NCI-H2196 (cell line): ENCODE measurements around the gene PTPDC1.

ENCODE experiments used
- DNase-seq: peaks from one replicate; lab custom pipeline; 2025; ENCODE audit not compliant: unreplicated experiment; lab: John Stamatoyannopoulos, UW

Gene PTPDC1

DNA sequence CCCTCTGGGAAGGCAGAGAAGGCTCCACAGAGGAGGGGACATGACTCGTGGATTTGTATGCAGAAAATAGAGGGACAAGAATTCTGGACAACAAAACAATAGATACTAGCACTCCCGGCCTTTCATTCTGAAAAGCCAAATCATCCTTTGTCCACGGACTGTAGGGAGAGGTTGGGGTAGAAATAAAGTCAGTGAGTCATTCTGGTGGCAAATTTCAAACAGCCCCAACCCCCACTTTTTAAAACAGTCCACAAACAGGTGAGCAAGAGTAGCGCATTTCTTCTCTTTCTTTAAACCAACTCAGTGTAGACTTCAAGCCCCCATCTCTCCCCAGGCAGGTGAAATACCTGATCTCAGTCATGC is 56.1 kb downstream of the PTPDC1 start:
- no peak for DNase-seq

DNA sequence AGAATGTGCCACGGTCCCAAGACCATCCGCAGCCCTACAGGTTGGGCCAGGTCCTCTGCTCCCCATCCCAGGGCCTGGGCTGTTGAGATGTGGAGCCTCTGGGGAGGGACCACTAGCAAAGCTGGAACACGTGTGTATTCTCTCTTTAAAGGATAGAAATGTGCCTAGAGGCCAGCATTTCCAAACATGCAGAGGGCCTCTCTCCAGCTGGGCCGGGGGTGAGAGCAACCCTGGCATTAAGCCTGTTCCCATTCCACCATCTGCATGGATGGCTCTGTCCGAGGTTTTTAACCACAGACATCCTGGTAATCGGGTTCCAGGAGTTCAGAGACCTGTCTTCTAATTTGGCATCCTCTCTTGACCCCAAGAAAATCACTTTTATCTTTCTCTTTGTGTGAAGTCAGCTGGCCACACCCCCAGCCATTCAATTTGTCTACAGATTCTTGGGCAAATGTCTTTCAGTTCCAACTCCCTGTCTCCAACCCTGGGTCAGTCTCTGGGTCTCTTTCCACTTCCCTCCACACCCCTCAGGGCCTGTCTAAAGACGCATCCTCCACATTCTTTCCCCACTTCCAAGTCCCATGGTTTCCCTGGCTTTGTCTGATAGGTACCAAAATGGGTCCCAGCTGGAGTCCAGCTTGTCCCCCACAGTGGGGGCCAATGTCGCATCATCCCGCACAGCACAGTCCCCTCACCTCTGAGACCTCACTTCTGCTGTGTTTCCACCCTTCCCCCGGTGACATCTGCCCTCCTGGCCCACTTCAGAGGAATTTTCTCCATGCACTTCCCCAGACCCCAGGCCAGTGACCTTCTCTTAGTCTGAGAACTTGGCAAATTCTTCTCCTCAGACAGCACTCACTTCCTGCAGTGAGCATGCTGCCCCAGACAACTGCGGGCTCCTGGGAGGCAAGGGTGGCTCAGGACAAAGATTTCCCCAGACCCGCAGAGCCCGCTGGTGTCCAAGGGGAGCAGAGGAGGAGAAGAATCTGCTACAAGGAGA is 56.8 kb downstream of the PTPDC1 start:
- no peak for DNase-seq

DNA sequence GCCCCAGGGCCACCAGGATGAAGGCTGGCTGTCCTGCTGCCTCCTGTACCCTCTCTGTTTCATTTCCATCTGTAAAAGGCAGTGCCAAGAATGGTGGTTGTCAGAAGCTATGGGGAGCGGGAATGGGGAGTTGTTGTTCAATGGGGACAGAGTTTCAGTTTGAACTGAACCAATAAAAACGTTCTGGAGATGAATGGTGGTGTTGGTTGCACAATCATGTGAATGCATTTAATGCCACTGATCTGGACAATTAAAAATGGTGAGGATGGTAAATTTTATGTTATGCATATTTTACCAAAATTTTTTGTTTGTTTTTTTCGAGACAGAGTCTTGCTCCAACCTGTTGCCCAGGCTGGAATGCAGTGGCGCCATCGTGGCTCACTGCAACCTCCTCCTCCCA is 58.1 kb downstream of the PTPDC1 start:
- no peak for DNase-seq

DNA sequence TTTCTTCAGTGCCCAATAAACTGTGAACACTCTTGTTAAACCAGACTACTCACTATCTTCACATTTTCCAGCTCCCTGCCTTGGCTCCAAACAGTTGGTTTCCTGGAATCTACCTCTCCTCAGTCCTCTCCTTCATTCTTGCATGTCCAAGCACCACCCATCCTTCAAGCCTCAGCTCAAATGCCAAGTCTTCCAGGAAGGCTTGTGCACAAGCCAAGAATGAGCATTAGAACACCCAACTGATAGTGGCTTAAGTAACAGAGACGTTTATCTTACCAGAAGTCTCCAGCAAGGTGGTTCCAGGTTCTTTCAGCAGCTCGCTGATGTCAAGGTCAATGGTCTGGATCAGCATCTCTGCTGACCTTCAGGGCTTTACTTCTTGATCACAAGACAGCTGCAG is 60.1 kb downstream of the PTPDC1 start:
- no peak for DNase-seq

DNA sequence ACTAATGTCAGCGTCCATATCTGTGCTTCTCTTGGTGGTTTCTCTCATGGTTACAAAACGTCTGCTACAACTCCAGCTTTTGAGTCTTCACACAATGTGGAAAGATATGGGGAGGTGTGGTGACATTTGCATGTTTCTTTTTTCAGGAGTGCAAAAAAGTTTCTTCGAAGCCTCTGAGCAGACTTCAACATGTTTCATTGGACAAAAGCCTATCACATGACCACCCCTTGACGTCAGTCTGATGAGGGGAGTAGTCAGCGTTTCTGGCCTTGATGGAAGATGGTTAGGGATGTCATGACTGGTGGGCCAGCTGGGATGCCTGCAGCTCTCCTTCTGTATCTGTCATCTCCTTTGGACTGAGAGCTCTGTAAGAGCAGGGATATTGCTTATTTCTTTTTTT is 61.4 kb downstream of the PTPDC1 start:
- DNase-seq, result no peak

DNA sequence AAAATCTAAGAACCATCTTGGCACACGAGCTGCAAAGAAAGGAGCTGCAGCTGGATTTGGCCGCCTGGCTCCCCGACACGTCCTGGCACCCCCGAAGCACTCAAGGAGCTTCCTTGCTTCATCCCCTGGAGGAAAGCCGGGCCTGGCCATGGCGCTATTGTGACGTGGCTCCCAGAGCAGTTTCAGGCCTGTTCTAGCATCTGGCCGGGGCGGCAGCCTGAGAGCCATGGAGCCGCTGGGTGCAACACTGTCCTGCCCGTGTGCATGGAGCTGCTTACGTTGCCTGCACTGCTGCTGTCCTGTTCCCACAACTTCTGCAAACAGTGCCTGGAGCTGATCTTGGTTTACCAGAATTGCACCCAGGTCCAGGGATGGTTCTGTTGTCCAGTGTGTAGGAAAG is 63.5 kb downstream of the PTPDC1 start:
- DNase-seq, result no peak

DNA sequence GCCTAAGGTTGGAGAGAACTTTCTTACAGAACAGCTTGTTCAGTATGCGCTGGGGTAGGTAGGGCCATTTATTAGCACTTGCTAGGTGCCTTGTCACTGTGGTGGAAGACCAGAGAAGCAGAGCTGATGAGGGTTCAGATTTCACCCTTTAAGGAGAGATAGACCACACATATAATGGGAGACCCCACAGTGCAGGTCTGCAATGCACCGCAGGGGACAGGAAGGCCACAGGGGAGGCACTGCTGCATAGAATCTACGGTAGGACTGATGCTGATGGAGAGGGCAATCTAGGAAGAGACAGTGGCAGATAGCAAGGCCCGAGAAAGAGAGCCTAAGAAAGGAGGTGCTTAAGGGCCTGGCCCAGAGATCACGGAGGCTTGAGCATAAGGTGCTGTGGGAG is 64.2 kb downstream of the PTPDC1 start:
- DNase-seq, result no peak

DNA sequence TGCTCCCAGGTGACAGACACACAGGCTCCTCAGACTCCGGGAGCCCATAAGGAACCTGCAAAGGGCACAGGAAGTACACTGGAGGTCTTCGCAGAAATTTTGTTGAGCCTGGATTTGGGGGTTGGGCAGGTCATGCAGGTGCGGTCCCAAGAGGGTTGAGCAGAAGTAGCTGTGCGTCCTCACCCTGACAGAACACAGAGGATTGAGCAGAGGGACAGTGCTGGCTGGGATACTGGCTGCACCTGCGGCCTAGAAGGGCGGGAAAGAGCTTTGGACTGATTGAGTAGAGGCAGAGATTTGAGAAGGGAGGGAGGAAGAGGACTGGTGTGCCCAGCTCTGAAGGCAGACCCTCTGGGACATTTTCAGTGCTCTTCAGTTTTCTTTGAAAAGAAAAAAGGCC is 65.4 kb downstream of the PTPDC1 start:
- DNase-seq, result no peak

DNA sequence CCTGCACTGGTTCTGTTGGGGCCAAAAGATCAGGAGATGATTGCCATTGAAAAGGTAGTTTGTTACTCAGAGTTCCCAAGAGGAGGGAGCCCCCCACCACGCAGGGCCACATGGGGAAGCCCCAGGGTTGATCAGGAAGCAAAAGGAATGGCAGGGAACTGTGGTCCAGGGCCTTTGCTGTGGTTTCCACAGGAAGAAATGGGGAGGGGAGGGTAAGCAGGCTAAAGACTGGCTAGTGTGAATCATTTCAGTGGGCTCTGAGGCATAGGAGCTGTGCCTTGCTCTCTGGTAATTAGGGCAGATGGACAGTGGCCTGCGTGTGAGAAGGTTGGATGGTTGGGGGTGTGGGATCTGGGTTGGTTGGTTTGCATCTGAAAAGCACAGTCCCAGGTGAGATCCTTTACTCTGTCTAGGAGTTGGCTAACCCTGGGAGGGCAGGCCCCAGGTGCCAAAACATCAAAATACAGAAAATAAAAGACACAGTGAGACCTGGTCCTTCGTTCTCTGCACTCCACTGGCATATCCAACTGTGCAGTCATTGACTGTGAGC is 66.1 kb downstream of the PTPDC1 start:
- DNase-seq, result no peak

DNA sequence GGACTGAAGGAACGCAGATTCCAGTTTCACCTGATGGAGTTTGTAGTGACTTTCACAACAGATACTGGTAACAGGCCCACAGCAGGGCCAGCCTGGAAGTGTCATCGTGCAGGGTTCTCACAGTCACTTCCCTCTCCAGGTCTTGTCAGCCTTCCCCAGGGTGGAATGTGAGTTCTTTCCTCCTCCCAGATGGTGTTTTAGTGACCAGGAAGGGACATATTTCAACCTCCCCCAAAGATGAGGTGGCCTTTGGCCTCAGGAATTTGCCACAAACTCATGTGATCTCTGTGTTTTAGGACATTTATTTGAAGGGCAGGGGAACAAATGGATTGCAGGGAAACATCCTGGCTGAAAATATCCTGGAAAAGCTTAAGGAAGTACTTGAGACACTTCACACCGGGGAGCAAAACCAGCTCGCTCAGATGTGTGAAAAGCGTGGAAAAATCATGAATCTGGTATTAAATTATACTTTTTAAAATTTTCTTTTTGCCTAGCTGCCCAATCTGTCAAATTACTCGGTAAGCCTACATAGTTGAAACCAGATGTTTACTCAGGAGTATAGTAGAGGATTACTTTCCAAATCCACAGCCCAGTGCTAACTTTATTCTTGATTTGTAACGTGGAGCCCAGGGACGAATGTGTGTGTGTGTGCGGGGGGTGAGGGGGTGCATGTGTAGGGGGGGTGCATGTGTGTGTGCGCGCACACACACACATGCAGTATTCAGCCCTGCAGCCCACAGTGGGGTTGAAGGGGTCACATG is 66.8 kb downstream of the PTPDC1 start:
- no peak for DNase-seq

DNA sequence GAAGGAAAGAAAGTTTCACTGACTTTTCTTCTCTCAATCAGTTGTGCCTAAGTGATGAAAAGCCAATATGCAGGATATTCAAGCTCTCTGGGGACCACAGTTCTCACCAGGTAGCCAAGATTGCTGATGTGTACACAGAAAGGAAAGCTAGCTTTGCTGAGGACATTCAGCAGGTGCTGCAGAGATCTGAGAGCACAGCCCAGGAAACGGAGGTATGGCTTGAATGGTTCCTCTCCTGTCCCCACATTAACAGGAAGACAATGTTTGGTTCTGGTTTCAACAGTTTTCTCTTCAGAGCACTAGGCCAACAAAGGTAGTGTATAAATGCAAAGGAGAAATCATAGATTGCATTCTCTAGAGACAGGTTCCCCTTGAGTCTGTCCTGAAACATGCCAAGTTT is 69.6 kb downstream of the PTPDC1 start:
- no peak for DNase-seq

DNA sequence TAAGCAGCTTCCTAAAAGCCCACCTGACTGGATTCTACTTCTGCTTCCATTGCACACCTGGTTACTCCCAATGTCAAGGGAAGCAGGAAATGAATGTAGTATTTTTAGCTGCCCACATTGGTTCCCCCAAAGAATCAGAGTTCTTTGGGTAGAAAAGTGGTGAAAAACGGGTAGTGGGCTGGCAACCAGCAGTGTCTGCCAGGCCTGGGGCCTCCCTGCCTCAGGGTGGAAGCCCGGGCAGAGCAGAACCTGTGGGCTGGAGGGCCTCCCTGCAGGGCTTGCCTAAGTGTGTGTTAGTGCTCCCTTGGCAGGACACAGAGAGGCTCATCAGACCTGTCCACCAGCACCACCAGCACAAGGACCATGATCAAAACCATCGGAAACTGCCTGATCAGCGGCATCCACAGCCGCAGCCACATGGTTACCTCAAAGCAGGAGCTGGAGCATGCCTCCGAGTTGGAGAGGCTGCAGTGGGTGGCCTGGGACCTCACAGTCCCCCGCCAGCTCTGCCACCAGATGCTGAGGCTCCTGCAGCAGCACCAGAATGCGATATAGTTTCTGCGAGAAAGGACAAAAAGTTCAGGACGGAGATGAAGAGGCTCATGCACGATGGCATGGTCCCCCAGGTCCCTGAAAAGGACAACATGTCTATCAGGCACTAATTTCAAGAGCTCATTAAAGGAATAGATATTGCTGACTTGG is 72.2 kb downstream of the PTPDC1 start:
- DNase-seq, result no peak

DNA sequence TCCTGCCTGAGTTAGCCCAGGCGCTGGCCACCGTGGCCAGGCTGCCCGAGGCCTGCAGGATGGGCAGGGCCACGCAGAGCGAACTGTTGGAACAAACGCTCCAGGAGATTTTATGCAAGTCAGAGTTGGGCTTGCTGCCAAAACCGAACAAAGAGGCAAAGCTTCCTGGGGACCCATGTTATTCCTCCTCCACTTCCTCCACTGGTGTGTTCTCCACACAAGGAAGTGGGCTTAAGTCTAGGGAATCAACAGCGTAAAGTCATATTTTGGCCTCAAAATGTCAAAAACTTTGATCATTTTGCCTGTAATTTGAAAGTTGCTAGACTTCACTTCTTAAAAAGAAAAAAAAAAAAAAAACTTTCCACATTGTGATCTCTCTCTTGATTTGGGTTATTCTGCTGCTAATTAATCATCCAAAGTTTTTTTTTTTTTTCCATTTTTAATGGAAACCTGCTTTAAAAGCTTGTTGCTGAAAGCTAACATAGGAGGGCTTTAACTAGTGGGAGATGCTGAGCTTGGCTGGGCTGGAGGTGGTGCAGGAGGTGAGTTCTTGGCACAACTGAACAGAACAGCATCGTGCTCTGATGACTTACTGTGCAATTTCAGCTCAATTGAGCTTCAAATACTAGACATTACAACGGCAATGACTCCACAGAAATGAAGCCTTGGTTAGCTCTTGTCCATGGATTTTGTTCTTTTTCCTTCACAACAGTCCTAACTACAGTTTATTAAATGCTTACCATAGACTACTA is 73.0 kb downstream of the PTPDC1 start:
- peak; percentile 47 for DNase-seq
